Endodermal cell (in vitro differentiated cells): Measurements from ENCODE around the gene CILP. TPM values are rescaled to one million over a fixed set of nuclear protein-coding genes. Genes with fewer than 3 reads are reported as not detected.
A peak's percentile ranks its signal among the peaks of the same experiment; 100 is the strongest.

ENCODE experiments used
- DNase-seq: peaks from one replicate; pipeline ENCODE4 v3.0.0-alpha.2; 2017
- H3K27ac ChIP-seq: 2 replicates; pipeline ENCODE4 v1.5.1; 2013; ENCODE audit warnings: mild to moderate bottlenecking, low read depth, low read length, moderate library complexity
- H3K27me3 ChIP-seq: 2 replicates; pipeline ENCODE4 v1.6.1; 2013; ENCODE audit warnings: mild to moderate bottlenecking, low read length, moderate library complexity; ENCODE audit not compliant: insufficient read depth, control insufficient read depth, poor library complexity, severe bottlenecking
- H3K36me3 ChIP-seq: 2 replicates; pipeline ENCODE4 v1.7.0; 2013; ENCODE audit warnings: mild to moderate bottlenecking, low read length, moderate library complexity; ENCODE audit not compliant: control insufficient read depth, insufficient read depth
- H3K4me1 ChIP-seq: one replicate; pipeline ENCODE4 v1.7.0; 2013; ENCODE audit warnings: low read length; ENCODE audit not compliant: control insufficient read depth, insufficient read depth
- H3K4me3 ChIP-seq: 2 replicates; pipeline ENCODE4 v1.5.1; 2013; ENCODE audit warnings: mild to moderate bottlenecking, low read length, moderate library complexity
- H3K9ac ChIP-seq: 2 replicates; pipeline ENCODE4 v1.6.1; 2013; ENCODE audit warnings: mild to moderate bottlenecking, low read length, moderate library complexity; ENCODE audit not compliant: poor library complexity, severe bottlenecking; ENCODE audit errors: extremely low read depth
- H3K9me3 ChIP-seq: 2 replicates; pipeline ENCODE4 v1.6.1; 2013; ENCODE audit warnings: mild to moderate bottlenecking, low read length, moderate library complexity; ENCODE audit not compliant: control insufficient read depth
- H3K27ac Mint-ChIP-seq: 2 replicates; pipeline ENCODE4 v1.8.0; 2020; ENCODE audit warnings: mixed read lengths
- H3K27me3 Mint-ChIP-seq: 2 replicates; pipeline ENCODE4 v1.8.0; 2021; ENCODE audit warnings: mild to moderate bottlenecking, mixed read lengths; ENCODE audit not compliant: insufficient read depth
- H3K36me3 Mint-ChIP-seq: 2 replicates; pipeline ENCODE4 v1.8.0; 2020; ENCODE audit warnings: low read depth, mixed read lengths
- H3K4me1 Mint-ChIP-seq: 2 replicates; pipeline ENCODE4 v1.8.0; 2020; ENCODE audit warnings: mixed read lengths
- H3K4me3 Mint-ChIP-seq: 2 replicates; pipeline ENCODE4 v1.8.0; 2020; ENCODE audit warnings: mild to moderate bottlenecking, moderate library complexity, mixed read lengths
- H3K9me3 Mint-ChIP-seq: 2 replicates; pipeline ENCODE4 v1.8.0; 2020; ENCODE audit warnings: mild to moderate bottlenecking, mixed read lengths
- WGBS, 2 experiments: methylation state at CpG; one replicate each; pipeline versions ENCODE4 v1.1.5 to v1.1.7; 2013; ENCODE audit warnings: missing lambda C conversion rate in 2 of 2, mixed read lengths in 1 of 2; ENCODE audit not compliant: insufficient coverage in 1 of 2, insufficient read length in 1 of 2; 5-methylcytosine and 5-hydroxymethylcytosine counted together
- total RNA-seq, 2 donors: library from RNA; stranded (reverse); fragmentation: NEBNext Ultra II Directional in 1 of 2; extraction: Animal tissue kit (Norgen Biotek cat#: 25700) in 1 of 2; gene quantifications; 2 replicates in 1 of 2; 3 replicates in 1 of 2; pipeline ENCODE4 v1.2.1, GENCODE V29; 2021
- TF ChIP-seq, protein P1 (sequence below): fragments of 200-600 bp; sonication (generic); conservative IDR thresholded peaks from 2 replicates; pipeline ENCODE4 v1.5.0; 2021; ENCODE audit warnings: antibody characterized with exemption, mild to moderate bottlenecking

The CILP gene
- total RNA-seq, 2 donors from 2014 or later, result 0.07 TPM; not detected in 1

DNA sequence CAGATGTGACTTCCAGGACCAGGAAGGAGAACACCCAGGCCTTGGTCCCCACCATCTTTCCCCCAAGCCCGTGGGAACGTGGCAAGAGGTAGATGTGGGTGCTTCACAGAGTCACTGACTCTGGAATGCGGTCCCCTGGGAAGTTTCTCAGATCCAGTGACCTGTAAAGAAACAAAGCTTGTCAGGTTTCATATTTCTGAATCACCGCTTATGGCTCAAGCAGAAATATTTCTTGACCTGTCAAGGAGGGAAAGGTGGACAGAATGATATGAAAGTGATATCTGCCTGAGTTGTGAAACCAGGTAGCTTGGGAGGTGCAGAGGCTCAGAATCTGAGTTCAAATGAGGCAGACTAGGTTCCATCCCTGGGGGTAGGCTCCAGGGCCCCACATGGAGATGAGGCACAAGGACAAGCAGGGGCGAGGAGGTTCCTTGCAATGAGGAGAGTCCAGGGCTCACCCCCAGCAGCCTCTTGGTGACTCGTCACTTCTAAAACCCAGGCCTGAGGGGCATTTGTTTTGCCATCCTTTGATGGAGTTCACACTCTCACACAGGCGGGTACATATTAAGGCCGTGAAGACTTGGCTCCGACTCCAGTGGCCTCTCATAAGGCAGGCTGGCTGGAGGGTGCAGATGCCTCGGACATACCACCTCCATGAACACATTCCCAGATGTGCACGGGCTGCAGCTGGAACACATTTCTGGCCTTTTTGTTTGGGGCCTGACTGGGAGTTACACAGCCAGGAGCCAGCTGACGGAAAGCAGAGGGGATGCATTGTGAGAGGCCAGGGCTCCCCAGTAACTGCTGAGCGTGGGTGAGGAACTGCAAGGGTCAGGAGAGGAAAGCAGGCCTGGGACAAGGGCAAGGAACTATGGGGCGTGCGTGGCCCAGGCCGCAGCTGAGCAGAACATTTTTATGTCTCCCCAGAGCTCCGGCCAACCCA lies 1.3 kb downstream of the CILP start:
- H3K4me1 Mint-ChIP-seq, result peaks cover 33% of the 10 kb centered on the region
- TF ChIP-seq, protein P1, sequence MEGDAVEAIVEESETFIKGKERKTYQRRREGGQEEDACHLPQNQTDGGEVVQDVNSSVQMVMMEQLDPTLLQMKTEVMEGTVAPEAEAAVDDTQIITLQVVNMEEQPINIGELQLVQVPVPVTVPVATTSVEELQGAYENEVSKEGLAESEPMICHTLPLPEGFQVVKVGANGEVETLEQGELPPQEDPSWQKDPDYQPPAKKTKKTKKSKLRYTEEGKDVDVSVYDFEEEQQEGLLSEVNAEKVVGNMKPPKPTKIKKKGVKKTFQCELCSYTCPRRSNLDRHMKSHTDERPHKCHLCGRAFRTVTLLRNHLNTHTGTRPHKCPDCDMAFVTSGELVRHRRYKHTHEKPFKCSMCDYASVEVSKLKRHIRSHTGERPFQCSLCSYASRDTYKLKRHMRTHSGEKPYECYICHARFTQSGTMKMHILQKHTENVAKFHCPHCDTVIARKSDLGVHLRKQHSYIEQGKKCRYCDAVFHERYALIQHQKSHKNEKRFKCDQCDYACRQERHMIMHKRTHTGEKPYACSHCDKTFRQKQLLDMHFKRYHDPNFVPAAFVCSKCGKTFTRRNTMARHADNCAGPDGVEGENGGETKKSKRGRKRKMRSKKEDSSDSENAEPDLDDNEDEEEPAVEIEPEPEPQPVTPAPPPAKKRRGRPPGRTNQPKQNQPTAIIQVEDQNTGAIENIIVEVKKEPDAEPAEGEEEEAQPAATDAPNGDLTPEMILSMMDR, result no peak
- no peaks in the 10 kb centered on the region for H3K27me3 ChIP-seq

GRCh38 chr15:65208647-65209046 lies 2.6 kb downstream of the CILP start:
- Histone ChIP-seq H3K27ac (peak overlapping the region; percentile 67), H3K9ac (no peak overlapping the region), H3K4me3 (no peak overlapping the region), H3K27me3 (no peaks in the 10 kb centered on the region), H3K4me1 (peaks cover 18% of the 10 kb centered on the region), H3K9me3 (no peaks in the 10 kb centered on the region), H3K36me3 (no peaks in the 10 kb centered on the region)
- H3K27me3 Mint-ChIP-seq, result peaks cover 44% of the 10 kb centered on the region
- no peak overlapping the region for H3K27ac Mint-ChIP-seq
- peaks cover 33% of the 10 kb centered on the region for H3K4me1 Mint-ChIP-seq
- TF ChIP-seq, protein P1, result no peak
- DNase-seq, result no peak
- no peak overlapping the region for H3K4me3 Mint-ChIP-seq
- H3K36me3 Mint-ChIP-seq, result no peaks in the 10 kb centered on the region
- H3K9me3 Mint-ChIP-seq, result no peaks in the 10 kb centered on the region
- 76 to 78% methylated on average over 2 of the region's 2 CpGs for WGBS, 2 experiments

More for the DNA sequence above, 1.3 kb downstream of the CILP start:
- Mint-ChIP-seq H3K4me3 (no peak overlapping the region), H3K36me3 (no peaks in the 10 kb centered on the region), H3K27me3 (peaks cover 47% of the 10 kb centered on the region), H3K27ac (no peak overlapping the region), H3K9me3 (no peaks in the 10 kb centered on the region)
- no peak overlapping the region for H3K27ac ChIP-seq
- no peak for DNase-seq
- H3K9ac ChIP-seq, result no peak overlapping the region
- WGBS, 2 experiments, result 84 to 88% methylated on average over 14 to 17 of the region's 17 CpGs
- peaks cover 18% of the 10 kb centered on the region for H3K4me1 ChIP-seq
- no peaks in the 10 kb centered on the region for H3K9me3 ChIP-seq
- no peaks in the 10 kb centered on the region for H3K36me3 ChIP-seq
- H3K4me3 ChIP-seq, result no peak overlapping the region

- Mint-ChIP-seq H3K9me3 (no peaks in the 10 kb centered on the region), H3K27me3 (peaks cover 43% of the 10 kb centered on the region), H3K4me3 (no peak overlapping the region), H3K27ac (no peak overlapping the region), H3K4me1 (peaks cover 31% of the 10 kb centered on the region), H3K36me3 (no peaks in the 10 kb centered on the region)
- no peaks in the 10 kb centered on the region for H3K27me3 ChIP-seq
- no peaks in the 10 kb centered on the region for H3K36me3 ChIP-seq
- H3K27ac ChIP-seq, result no peak overlapping the region
- no peaks in the 10 kb centered on the region for H3K9me3 ChIP-seq
- TF ChIP-seq, protein P1, result no peak
- 86 to 93% methylated on average over 5 to 6 of the region's 6 CpGs for WGBS, 2 experiments
- peaks cover 18% of the 10 kb centered on the region for H3K4me1 ChIP-seq
- no peak overlapping the region for H3K9ac ChIP-seq
- H3K4me3 ChIP-seq, result no peak overlapping the region
- DNase-seq, result no peak
These were observed 3.9 kb downstream of the CILP start for GRCh38 chr15:65207280-65207840.
